H9 (cell line): ENCODE results near the gene KCTD19. TPM values are rescaled to one million over a fixed set of nuclear protein-coding genes. Genes with fewer than 3 reads are reported as not detected.

Source experiments
- DNase-seq: peaks from one replicate; pipeline ENCODE4 v3.0.0-alpha.2; 2017
- H2AFZ ChIP-seq: one replicate; pipeline ENCODE4 v1.6.1; 2013; ENCODE audit warnings: mild to moderate bottlenecking, low read length, control low read depth, moderate library complexity
- H2AK5ac ChIP-seq: 2 replicates; pipeline ENCODE4 v1.6.1; 2013; ENCODE audit warnings: low read length, control low read depth, mixed read lengths; ENCODE audit not compliant: insufficient read length
- H2BK120ac ChIP-seq: one replicate; pipeline ENCODE4 v1.6.1; 2013; ENCODE audit warnings: low read depth, mild to moderate bottlenecking, low read length, control low read depth, inconsistent platforms; ENCODE audit not compliant: poor library complexity, severe bottlenecking
- H2BK12ac ChIP-seq: 2 replicates; pipeline ENCODE4 v1.6.1; 2013; ENCODE audit warnings: low read length, control low read depth, mixed read lengths, low read depth; ENCODE audit not compliant: insufficient read length
- H2BK15ac ChIP-seq: 2 replicates; pipeline ENCODE4 v1.6.1; 2013; ENCODE audit warnings: low read depth, low read length, control low read depth
- H2BK20ac ChIP-seq: one replicate; pipeline ENCODE4 v1.6.1; 2013; ENCODE audit warnings: low read depth, mild to moderate bottlenecking, low read length, control low read depth, inconsistent platforms; ENCODE audit not compliant: poor library complexity, severe bottlenecking
- H2BK5ac ChIP-seq: 2 replicates; pipeline ENCODE4 v1.6.1; 2013; ENCODE audit warnings: low read length, control low read depth, mixed read lengths; ENCODE audit not compliant: insufficient read length
- H3K14ac ChIP-seq: 2 replicates; pipeline ENCODE4 v1.6.1; 2013; ENCODE audit warnings: low read length, control low read depth; ENCODE audit not compliant: insufficient read depth
- H3K18ac ChIP-seq: 2 replicates; pipeline ENCODE4 v1.6.1; 2013; ENCODE audit warnings: low read depth, mild to moderate bottlenecking, mixed read lengths, low read length, control low read depth; ENCODE audit not compliant: insufficient read length
- H3K23ac ChIP-seq: 2 replicates; pipeline ENCODE4 v1.6.1; 2013; ENCODE audit warnings: low read length, control low read depth, mixed read lengths, low read depth; ENCODE audit not compliant: insufficient read length
- H3K23me2 ChIP-seq: 2 replicates; pipeline ENCODE4 v1.6.1; 2013; ENCODE audit warnings: low read depth, mild to moderate bottlenecking, mixed read lengths, low read length, control low read depth; ENCODE audit not compliant: insufficient read length, poor library complexity, severe bottlenecking
- H3K27ac ChIP-seq: 2 replicates; pipeline ENCODE4 v1.5.1; 2013; ENCODE audit warnings: low read length, control low read depth, mixed read lengths, low read depth; ENCODE audit not compliant: insufficient read length
- H3K27me3 ChIP-seq: 2 replicates; pipeline ENCODE4 v1.6.1; 2013; ENCODE audit warnings: low read length, control low read depth, inconsistent platforms; ENCODE audit not compliant: insufficient read depth
- H3K4ac ChIP-seq: 2 replicates; pipeline ENCODE4 v1.6.1; 2013; ENCODE audit warnings: low read depth, mild to moderate bottlenecking, control low read depth, inconsistent platforms, low read length, moderate library complexity
- H3K4me1 ChIP-seq: 2 replicates; pipeline ENCODE4 v1.6.1; 2013; ENCODE audit warnings: low read length, control low read depth, inconsistent platforms; ENCODE audit not compliant: insufficient read depth
- H3K4me2 ChIP-seq: 2 replicates; pipeline ENCODE4 v1.6.1; 2013; ENCODE audit warnings: low read length, control low read depth, mixed read lengths; ENCODE audit not compliant: insufficient read length, insufficient read depth
- H3K56ac ChIP-seq: 2 replicates; pipeline ENCODE4 v1.6.1; 2013; ENCODE audit warnings: low read depth, mild to moderate bottlenecking, mixed read lengths, low read length, control low read depth; ENCODE audit not compliant: insufficient read length
- H3K79me1 ChIP-seq: 2 replicates; pipeline ENCODE4 v1.6.1; 2013; ENCODE audit warnings: low read depth, mild to moderate bottlenecking, moderate library complexity, low read length, control low read depth, inconsistent platforms; ENCODE audit not compliant: insufficient read depth, poor library complexity, severe bottlenecking
- H3K79me2 ChIP-seq: 2 replicates; pipeline ENCODE4 v1.6.1; 2013; ENCODE audit warnings: low read length, control low read depth, inconsistent platforms; ENCODE audit not compliant: insufficient read depth
- H3K9ac ChIP-seq: 2 replicates; pipeline ENCODE4 v1.6.1; 2013; ENCODE audit warnings: low read length, control low read depth, mixed read lengths; ENCODE audit not compliant: insufficient read length; ENCODE audit errors: extremely low read depth
- H3K9me3 ChIP-seq: one replicate; pipeline ENCODE4 v1.6.1; 2013; ENCODE audit warnings: low read depth, low read length, inconsistent platforms; ENCODE audit not compliant: control insufficient read depth
- H3T11ph ChIP-seq: one replicate; pipeline ENCODE4 v1.6.1; 2013; ENCODE audit warnings: mild to moderate bottlenecking, low read length, control low read depth, inconsistent platforms
- H4K20me1 ChIP-seq: one replicate; pipeline ENCODE4 v1.6.1; 2013; ENCODE audit not compliant: control insufficient read depth, insufficient read length, insufficient read depth
- H4K5ac ChIP-seq: 2 replicates; pipeline ENCODE4 v1.6.1; 2013; ENCODE audit warnings: low read depth, mild to moderate bottlenecking, mixed read lengths, low read length, control low read depth; ENCODE audit not compliant: insufficient read length
- H4K8ac ChIP-seq: replicated peaks from 2 replicates; pipeline ENCODE4 v1.6.1; 2013; ENCODE audit warnings: low read length, control low read depth, mixed read lengths, low read depth; ENCODE audit not compliant: insufficient read length
- H4K91ac ChIP-seq: 2 replicates; pipeline ENCODE4 v1.6.1; 2013; ENCODE audit warnings: low read depth, mild to moderate bottlenecking, moderate library complexity, mixed read lengths, low read length, control low read depth; ENCODE audit not compliant: insufficient read length
- H3K27ac Mint-ChIP-seq, 3 experiments: 2 replicates in 2 of 3; 3 replicates in 1 of 3; pipeline ENCODE4 v1.8.0; 2020 to 2021; ENCODE audit warnings: mixed read lengths in 3 of 3, mild to moderate bottlenecking in 1 of 3, moderate library complexity in 1 of 3
- H3K27me3 Mint-ChIP-seq: 2 replicates; pipeline ENCODE4 v1.8.0; 2021; ENCODE audit warnings: low read depth, mild to moderate bottlenecking, moderate library complexity, mixed read lengths
- H3K36me3 Mint-ChIP-seq, 3 experiments: 2 replicates in 2 of 3; 3 replicates in 1 of 3; pipeline ENCODE4 v1.8.0; 2020 to 2021; ENCODE audit warnings: low read depth in 3 of 3, mixed read lengths in 3 of 3; ENCODE audit not compliant: insufficient read depth in 1 of 3
- H3K4me1 Mint-ChIP-seq, 2 experiments: 2 replicates each; pipeline ENCODE4 v1.8.0; 2020; ENCODE audit warnings: mixed read lengths in 2 of 2
- H3K4me3 Mint-ChIP-seq, 2 experiments: 2 replicates in 1 of 2; 3 replicates in 1 of 2; pipeline ENCODE4 v1.8.0; 2020 to 2021; ENCODE audit warnings: mild to moderate bottlenecking in 2 of 2, mixed read lengths in 2 of 2, moderate library complexity in 1 of 2
- H3K9me3 Mint-ChIP-seq, 2 experiments: 2 replicates in 1 of 2; 3 replicates in 1 of 2; pipeline ENCODE4 v1.8.0; 2020; ENCODE audit warnings: mild to moderate bottlenecking in 2 of 2, mixed read lengths in 2 of 2, moderate library complexity in 1 of 2
- WGBS: extraction: QIAGEN DNeasy Blood & Tissue Kit; methylation state at CpG from one replicate; pipeline ENCODE4 v1.1.7; 2013; ENCODE audit warnings: missing lambda C conversion rate, low lambda C conversion rate, mixed read lengths; ENCODE audit not compliant: insufficient read length; ENCODE audit errors: extremely low coverage; 5-methylcytosine and 5-hydroxymethylcytosine counted together
- total RNA-seq: library from RNA; stranded (reverse); gene quantifications from 2 replicates; pipeline ENCODE4 v1.2.1, GENCODE V29; 2021
- TF ChIP-seq, protein P1 (sequence below): fragments of 200-600 bp; sonication (generic); conservative IDR thresholded peaks from 3 replicates; pipeline ENCODE4 v1.8.0; 2021; ENCODE audit warnings: antibody characterized with exemption, mild to moderate bottlenecking

Gene KCTD19
- total RNA-seq, 1 experiment from 2014 or later = 0.13 TPM

- Histone ChIP-seq H3K56ac (no peak within 1 kb of the TSS), H3K79me2 (no peaks in the 10 kb centered on the region), H2BK5ac (no peak within 1 kb of the TSS), H3K9ac (no peak within 1 kb of the TSS), H2AK5ac (no peak within 1 kb of the TSS), H3K23ac (no peak within 1 kb of the TSS), H3K27ac (no peak within 1 kb of the TSS), H2BK15ac (no peak within 1 kb of the TSS), H2BK12ac (no peak within 1 kb of the TSS), H3K27me3 (no peaks in the 10 kb centered on the region), H3K4me2 (peak within 1 kb of the TSS; percentile 41), H3K79me1 (no peaks in the 10 kb centered on the region), H3K18ac (no peak within 1 kb of the TSS), H4K20me1 (no peaks in the 10 kb centered on the region), H4K8ac (no peak within 1 kb of the TSS), H4K5ac (no peak within 1 kb of the TSS), H3K4ac (no peak within 1 kb of the TSS), H3K23me2 (peaks cover 6% of the 10 kb centered on the region), H3K14ac (no peak within 1 kb of the TSS; the same call in 1 of the 2 replicates), H4K91ac (no peak within 1 kb of the TSS), H3K9me3 (no peaks in the 10 kb centered on the region), H3T11ph (no peak within 1 kb of the TSS), H2BK120ac (no peak within 1 kb of the TSS), H2BK20ac (no peak within 1 kb of the TSS), H2AFZ (no peak within 1 kb of the TSS), H3K4me1 (no peaks in the 10 kb centered on the region)
- Mint-ChIP-seq H3K4me3 (peak within 1 kb of the TSS; percentile 70 to 81), H3K9me3 (no peaks in the 10 kb centered on the region), H3K27ac (no peak within 1 kb of the TSS), H3K27me3 (peaks cover 16% of the 10 kb centered on the region), H3K4me1 (peaks cover 3% of the 10 kb centered on the region in 2 experiments; a peak in 3 of 4 replicates), H3K36me3 (peaks cover 0 to 14% (median 4%) of the 10 kb centered on the region in 3 experiments; a peak in 3 of 7 replicates)
- TF ChIP-seq, protein P1, sequence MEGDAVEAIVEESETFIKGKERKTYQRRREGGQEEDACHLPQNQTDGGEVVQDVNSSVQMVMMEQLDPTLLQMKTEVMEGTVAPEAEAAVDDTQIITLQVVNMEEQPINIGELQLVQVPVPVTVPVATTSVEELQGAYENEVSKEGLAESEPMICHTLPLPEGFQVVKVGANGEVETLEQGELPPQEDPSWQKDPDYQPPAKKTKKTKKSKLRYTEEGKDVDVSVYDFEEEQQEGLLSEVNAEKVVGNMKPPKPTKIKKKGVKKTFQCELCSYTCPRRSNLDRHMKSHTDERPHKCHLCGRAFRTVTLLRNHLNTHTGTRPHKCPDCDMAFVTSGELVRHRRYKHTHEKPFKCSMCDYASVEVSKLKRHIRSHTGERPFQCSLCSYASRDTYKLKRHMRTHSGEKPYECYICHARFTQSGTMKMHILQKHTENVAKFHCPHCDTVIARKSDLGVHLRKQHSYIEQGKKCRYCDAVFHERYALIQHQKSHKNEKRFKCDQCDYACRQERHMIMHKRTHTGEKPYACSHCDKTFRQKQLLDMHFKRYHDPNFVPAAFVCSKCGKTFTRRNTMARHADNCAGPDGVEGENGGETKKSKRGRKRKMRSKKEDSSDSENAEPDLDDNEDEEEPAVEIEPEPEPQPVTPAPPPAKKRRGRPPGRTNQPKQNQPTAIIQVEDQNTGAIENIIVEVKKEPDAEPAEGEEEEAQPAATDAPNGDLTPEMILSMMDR = peak; percentile 71
- WGBS = no CpG with 5 or more reads among the region's 83 CpGs
- peak; percentile 83 for DNase-seq
These were observed 47.0 kb downstream of the KCTD19 start, which contains the start of gene PLEKHG4 for GRCh38 chr16:67279296-67280089. TSS of gene PLEKHG4 (plus strand) at chr16:67279532. CDS start at chr16:67280045, 513 bp downstream.
